Thyroid gland (tissue), 4 donors: Measurements from ENCODE around the gene AGMO. TPM values are rescaled to one million over a fixed set of nuclear protein-coding genes. Genes with fewer than 3 reads are reported as not detected.

Source experiments
- DNase-seq, 2 donors: peaks; one replicate each; pipeline ENCODE4 v3.0.0-alpha.2; 2019
- H3K27ac ChIP-seq, 3 donors: fragments of 200-600 bp; sonication (generic); 1 replicate in 2 of 3; 2 replicates in 1 of 3; pipeline ENCODE4 v1.5.1; 2016 to 2019; ENCODE audit warnings: mild to moderate bottlenecking in 1 of 3, moderate library complexity in 1 of 3
- H3K27me3 ChIP-seq: fragments of 200-600 bp; sonication (generic); one replicate; pipeline ENCODE4 v1.5.1; 2019
- H3K36me3 ChIP-seq, 2 donors: fragments of 200-600 bp; sonication (generic); one replicate each; pipeline ENCODE4 v1.5.1; 2016 to 2019
- H3K4me1 ChIP-seq, 2 donors: fragments of 200-600 bp; sonication (generic); one replicate each; pipeline ENCODE4 v1.5.1; 2017 to 2019
- H3K4me3 ChIP-seq, 3 donors: fragments of 200-600 bp; sonication (generic); replicated peaks in 1 of 3; 1 replicate in 2 of 3; 2 replicates in 1 of 3; pipeline ENCODE4 v1.5.1; 2016; ENCODE audit warnings: mild to moderate bottlenecking in 1 of 3
- H3K9me3 ChIP-seq: fragments of 200-600 bp; sonication (generic); one replicate; pipeline ENCODE4 v1.5.1; 2017
- POLR2A ChIP-seq, 2 donors: fragments of 450-650 bp; IDR thresholded peaks; one replicate each; pipeline ENCODE4 v1.6.1; 2017; ENCODE audit warnings: antibody characterized with exemption in 2 of 2, mild to moderate bottlenecking in 2 of 2, moderate library complexity in 1 of 2
- WGBS, 2 donors: methylation state at CpG; one replicate each; pipeline ENCODE4 v1.1.5; 2017; 5-methylcytosine and 5-hydroxymethylcytosine counted together
- intact Hi-C: fragments of 100-400 bp; cut with DNase I; formaldehyde crosslinking; loops from one replicate; pipeline ENCODE4 v1.15.1; 2023
- total RNA-seq, 4 donors: library from RNA; depleted of rRNA; stranded (reverse); fragments of >200 nt; gene quantifications; one replicate each; pipeline ENCODE4 v1.2.3, GENCODE V29; 2016
- TF ChIP-seq, protein P1 (sequence below), 6 experiments: fragments of 200-600 bp in 3 of 6; fragments of 450-650 bp in 3 of 6; sonication (generic) in 3 of 6; IDR thresholded peaks; one replicate each; pipeline ENCODE4 v1.5.1; 2016 to 2019; ENCODE audit warnings: antibody characterized with exemption in 6 of 6, mild to moderate bottlenecking in 2 of 6, inconsistent platforms in 1 of 6, moderate library complexity in 1 of 6

The AGMO gene
- total RNA-seq, 4 donors from 2014 or later, result 0.83 to 2.0 (median 1.8) TPM

DNA sequence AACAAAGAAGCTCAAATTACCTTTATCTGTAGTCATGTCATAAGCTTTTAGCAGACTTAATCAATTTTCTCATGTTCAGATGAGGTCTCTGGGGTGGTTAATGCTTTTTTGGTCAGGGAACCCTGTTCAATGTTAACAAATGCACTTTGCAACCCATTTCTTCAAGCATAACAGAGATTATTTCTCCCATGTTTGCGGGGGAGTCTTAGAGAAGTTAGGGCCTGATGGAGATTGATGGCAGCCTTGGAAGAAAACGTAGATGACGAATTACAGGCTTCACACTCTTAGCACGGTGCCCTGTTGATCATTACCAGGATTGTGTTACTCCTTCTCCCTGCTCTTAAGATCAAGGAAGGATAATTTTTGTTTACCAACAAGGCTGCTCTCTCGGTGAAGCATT lies 76.4 kb downstream of the AGMO start:
- H3K27me3 ChIP-seq, result no peaks in the 10 kb centered on the region
- no peaks in the 10 kb centered on the region for H3K4me1 ChIP-seq
- no peak overlapping the region for H3K4me3 ChIP-seq
- no peak for DNase-seq
- 81 to 88% methylated on average over 5 of the region's 5 CpGs for WGBS, 2 donors
- TF ChIP-seq, protein P1, sequence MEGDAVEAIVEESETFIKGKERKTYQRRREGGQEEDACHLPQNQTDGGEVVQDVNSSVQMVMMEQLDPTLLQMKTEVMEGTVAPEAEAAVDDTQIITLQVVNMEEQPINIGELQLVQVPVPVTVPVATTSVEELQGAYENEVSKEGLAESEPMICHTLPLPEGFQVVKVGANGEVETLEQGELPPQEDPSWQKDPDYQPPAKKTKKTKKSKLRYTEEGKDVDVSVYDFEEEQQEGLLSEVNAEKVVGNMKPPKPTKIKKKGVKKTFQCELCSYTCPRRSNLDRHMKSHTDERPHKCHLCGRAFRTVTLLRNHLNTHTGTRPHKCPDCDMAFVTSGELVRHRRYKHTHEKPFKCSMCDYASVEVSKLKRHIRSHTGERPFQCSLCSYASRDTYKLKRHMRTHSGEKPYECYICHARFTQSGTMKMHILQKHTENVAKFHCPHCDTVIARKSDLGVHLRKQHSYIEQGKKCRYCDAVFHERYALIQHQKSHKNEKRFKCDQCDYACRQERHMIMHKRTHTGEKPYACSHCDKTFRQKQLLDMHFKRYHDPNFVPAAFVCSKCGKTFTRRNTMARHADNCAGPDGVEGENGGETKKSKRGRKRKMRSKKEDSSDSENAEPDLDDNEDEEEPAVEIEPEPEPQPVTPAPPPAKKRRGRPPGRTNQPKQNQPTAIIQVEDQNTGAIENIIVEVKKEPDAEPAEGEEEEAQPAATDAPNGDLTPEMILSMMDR (IDR thresholded peaks at IDR 0.05), result no peak
- no peak for TF ChIP-seq POLR2A (IDR thresholded peaks at IDR 0.05)
- H3K27ac ChIP-seq, result no peak overlapping the region
- intact Hi-C loops, result no loop called here
- no peaks in the 10 kb centered on the region for H3K36me3 ChIP-seq
- H3K9me3 ChIP-seq, result no peaks in the 10 kb centered on the region

DNA sequence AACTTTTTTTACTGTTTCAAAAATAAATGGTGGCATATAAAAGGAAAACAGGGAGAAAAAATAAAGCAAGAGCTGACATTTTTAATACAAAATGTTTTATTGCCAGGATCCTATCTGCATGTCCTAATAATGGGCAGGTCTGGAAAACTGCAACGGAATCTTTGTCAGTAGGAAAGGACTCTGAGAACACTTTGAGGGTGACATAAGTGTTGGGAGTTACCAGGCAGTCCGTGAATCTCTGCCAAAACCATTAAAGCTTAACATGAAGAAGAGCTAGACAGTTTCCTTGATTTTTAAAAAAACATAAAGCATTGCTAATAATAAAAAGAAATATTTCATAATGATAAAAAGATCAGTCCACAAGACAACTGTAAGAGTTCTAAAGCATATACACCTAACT lies 80.7 kb downstream of the AGMO start:
- intact Hi-C loops, result no loop called here
- H3K27ac ChIP-seq, result no peak overlapping the region

DNA sequence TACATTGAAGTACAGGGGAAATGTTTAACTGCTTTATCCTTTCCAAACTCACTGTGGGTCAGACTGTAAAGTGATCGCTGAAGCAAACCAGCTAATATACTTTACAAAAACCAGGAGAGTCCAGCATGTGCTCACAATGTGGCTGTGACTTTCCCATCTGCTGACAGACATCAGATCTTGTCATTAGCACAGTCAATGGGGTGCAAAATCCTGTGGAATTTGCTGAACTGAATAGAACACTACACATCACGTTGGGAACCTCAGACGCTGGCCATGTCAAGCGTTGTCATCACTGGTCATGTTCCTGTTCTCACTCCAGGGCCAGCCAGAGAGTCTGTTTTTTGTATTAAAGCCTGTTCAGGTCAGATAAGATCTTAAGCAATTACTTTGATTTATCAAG lies 83.4 kb downstream of the AGMO start:
- H3K4me1 ChIP-seq, result no peaks in the 10 kb centered on the region
- WGBS, 2 donors, result 80 to 82% methylated on average over 4 of the region's 4 CpGs
- DNase-seq, result no peak
- no peaks in the 10 kb centered on the region for H3K36me3 ChIP-seq
- no peak overlapping the region for H3K4me3 ChIP-seq
- H3K27ac ChIP-seq, result no peak overlapping the region
- no peaks in the 10 kb centered on the region for H3K9me3 ChIP-seq
- intact Hi-C loops, result no loop called here
- H3K27me3 ChIP-seq, result no peaks in the 10 kb centered on the region
- TF ChIP-seq, protein P1 (IDR thresholded peaks at IDR 0.05), result no peak
- no peak for TF ChIP-seq POLR2A (IDR thresholded peaks at IDR 0.05)

More for the DNA sequence above, 80.7 kb downstream of the AGMO start:
- TF ChIP-seq POLR2A (IDR thresholded peaks at IDR 0.05), result no peak
- TF ChIP-seq, protein P1 (IDR thresholded peaks at IDR 0.05), result no peak
- H3K4me3 ChIP-seq, result no peak overlapping the region
- no peak for DNase-seq
- no peaks in the 10 kb centered on the region for H3K27me3 ChIP-seq
- no peaks in the 10 kb centered on the region for H3K36me3 ChIP-seq
- no peaks in the 10 kb centered on the region for H3K4me1 ChIP-seq
- WGBS, 2 donors, result 36 to 42% methylated on average over 2 of the region's 2 CpGs
- no peaks in the 10 kb centered on the region for H3K9me3 ChIP-seq

DNA sequence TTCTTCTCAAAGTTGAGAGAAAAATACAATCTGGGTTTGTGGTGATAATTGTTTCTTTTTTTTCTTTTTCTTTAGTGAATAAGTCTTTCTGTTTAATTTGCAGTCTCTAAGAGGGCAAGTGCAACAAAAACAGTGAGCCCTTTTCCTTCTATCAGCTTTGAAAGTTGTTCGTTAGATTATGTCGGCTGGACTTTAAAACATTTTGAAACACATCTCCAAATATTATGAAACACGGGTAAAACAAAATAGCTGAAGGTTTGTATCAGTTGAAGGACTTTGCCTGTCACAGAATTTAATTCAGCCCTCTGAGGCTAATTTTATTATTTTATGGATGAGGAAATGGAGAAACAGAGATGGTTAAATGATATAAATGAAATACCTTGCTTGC lies 85.3 kb downstream of the AGMO start:
- Histone ChIP-seq H3K36me3 (no peaks in the 10 kb centered on the region), H3K27ac (no peak overlapping the region), H3K4me1 (no peaks in the 10 kb centered on the region), H3K9me3 (no peaks in the 10 kb centered on the region), H3K4me3 (no peak overlapping the region), H3K27me3 (no peaks in the 10 kb centered on the region)
- 56 to 63% methylated on average over 3 of the region's 3 CpGs for WGBS, 2 donors
- DNase-seq, result no peak
- intact Hi-C loops, result no loop called here
- TF ChIP-seq, protein P1 (IDR thresholded peaks at IDR 0.05), result no peak
- TF ChIP-seq POLR2A (IDR thresholded peaks at IDR 0.05), result no peak

DNA sequence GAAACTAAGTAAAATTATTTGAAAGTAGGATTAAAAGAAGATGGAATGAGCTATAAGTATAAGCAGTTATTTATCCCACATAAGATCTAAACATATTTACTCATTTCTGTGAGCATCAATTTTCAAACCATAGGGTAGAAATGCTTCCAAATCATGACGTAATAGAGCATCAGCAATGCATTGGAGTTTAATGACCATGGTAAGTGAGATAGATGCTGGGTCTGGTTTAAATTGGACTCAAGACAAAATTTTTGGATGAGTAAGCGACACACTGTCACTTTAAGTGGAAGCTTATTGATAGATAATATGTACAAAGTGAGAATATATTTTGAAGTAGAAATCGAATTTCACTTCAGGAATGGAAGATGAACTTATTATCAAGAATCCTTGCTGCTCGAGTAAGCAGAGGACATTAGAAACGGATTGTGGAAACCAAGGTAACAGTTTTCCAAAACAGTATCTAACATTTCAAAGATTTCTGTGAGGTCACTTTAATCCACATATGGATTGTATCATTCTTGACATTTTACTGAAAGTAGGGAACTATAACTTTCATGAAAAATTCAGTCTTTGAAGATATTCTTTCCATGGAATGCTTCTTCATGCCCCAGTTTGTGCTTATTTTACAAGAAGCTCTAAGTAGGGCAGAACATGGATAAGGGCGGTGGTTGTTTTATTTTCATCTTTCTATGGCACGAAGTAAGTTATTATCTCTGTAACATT lies 85.8 kb downstream of the AGMO start:
- intact Hi-C loops, result no loop called here
- no peaks in the 10 kb centered on the region for H3K27me3 ChIP-seq
- H3K27ac ChIP-seq, result no peak overlapping the region
- TF ChIP-seq, protein P1 (IDR thresholded peaks at IDR 0.05), result no peak
- no peak for TF ChIP-seq POLR2A (IDR thresholded peaks at IDR 0.05)
- no peak overlapping the region for H3K4me3 ChIP-seq
- DNase-seq, result no peak
- H3K36me3 ChIP-seq, result no peaks in the 10 kb centered on the region
- WGBS, 2 donors, result 81 to 84% methylated on average over 7 of the region's 7 CpGs
- no peaks in the 10 kb centered on the region for H3K4me1 ChIP-seq
- no peaks in the 10 kb centered on the region for H3K9me3 ChIP-seq
